ENCODE data around the gene MKRN2. TPM values are rescaled to one million over a fixed set of nuclear protein-coding genes. Genes with fewer than 3 reads are reported as not detected.

The MKRN2 gene
- total RNA-seq, 2 experiments from 2014 or later, result 19.0 to 20.3 TPM

DNA sequence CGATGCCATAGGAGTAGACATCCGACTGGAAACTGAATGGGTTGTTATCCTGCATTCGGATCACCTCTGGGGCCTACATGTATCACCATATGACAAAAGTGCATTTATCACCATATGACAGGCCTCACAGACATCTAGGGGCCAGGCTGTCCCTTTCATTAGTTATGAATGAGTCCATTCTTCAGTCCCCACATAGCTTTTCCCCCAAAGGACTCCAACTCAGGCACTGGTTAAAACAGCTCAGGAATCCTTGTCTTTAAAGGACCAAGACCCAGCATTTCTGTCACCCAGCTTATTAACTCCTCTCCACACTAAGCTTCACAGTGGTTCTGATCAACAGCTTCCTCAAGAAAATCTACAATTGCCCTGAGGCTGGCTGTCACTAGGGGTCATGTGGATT, 28.3 kb downstream of the MKRN2 start:
- ChIA-PET POLR2A (no interaction called here), CTCF (interaction anchor here (0.8 kb wide), 1 partner anchor 9 kb away, joined by 4 read pairs; no protein-coding TSS in a partner anchor)
- Histone ChIP-seq H3K4me1 (ENCODE audit: insufficient read depth, low read length) (no peaks in the 10 kb centered on the region), H3K27me3 (ENCODE audit: control insufficient read depth in 1 of 2, insufficient read depth in 2 of 2, low read length in 2 of 2) (no peaks in the 10 kb centered on the region), H3K9me3 (ENCODE audit: control insufficient read depth in 1 of 2, insufficient read depth in 1 of 2, low read length in 2 of 2) (no peaks in the 10 kb centered on the region), H3K36me3 (ENCODE audit: insufficient read depth, low read length) (peaks cover 83% of the 10 kb centered on the region), H3K27ac (ENCODE audit: low read depth in 1 of 2, low read length in 2 of 2) (no peak overlapping the region), H3K4me3 (ENCODE audit: low read length) (no peak overlapping the region)
- Mint-ChIP-seq H3K9me3 (no peaks in the 10 kb centered on the region), H3K27ac (peak overlapping the region; percentile 18), H3K4me3 (no peak overlapping the region), H3K36me3 (ENCODE audit: low read depth) (peaks cover 90% of the 10 kb centered on the region), H3K27me3 (no peaks in the 10 kb centered on the region), H3K4me1 (ENCODE audit: low read depth) (no peaks in the 10 kb centered on the region)
- ATAC-seq (ENCODE audit: poor library complexity) (no peak), DNase-seq (no peak)
- TF ChIP-seq CTCF (IDR thresholded peaks at IDR 0.05), result no peak
- intact Hi-C loops (cut with DNase I, micrococcal nuclease), result no loop called here

DNA sequence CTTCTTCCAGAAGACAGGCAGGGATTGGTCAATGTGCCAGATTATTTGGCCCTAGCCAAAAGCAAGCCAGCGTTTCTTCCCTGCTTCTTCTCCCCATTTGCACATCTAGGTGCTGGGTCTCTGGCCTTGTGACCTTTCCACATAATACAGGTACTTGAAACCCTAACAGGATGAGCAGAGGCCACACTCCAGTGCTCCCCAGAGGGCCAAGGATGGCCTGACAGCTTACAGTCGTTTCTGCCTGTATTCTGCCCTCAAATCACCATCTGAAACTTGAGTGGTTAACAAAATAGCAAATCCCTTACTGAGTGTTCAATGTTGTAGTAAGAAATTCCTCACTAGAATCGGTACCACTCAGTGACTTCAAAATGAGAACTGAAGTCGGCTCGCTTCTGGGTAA, 29.1 kb downstream of the MKRN2 start:
- Mint-ChIP-seq H3K27me3 (no peaks in the 10 kb centered on the region), H3K4me3 (no peak overlapping the region), H3K4me1 (ENCODE audit: low read depth) (no peaks in the 10 kb centered on the region), H3K9me3 (no peaks in the 10 kb centered on the region), H3K36me3 (ENCODE audit: low read depth) (peaks cover 91% of the 10 kb centered on the region), H3K27ac (peak overlapping the region; percentile 36)
- Histone ChIP-seq H3K27me3 (ENCODE audit: control insufficient read depth in 1 of 2, insufficient read depth in 2 of 2, low read length in 2 of 2) (no peaks in the 10 kb centered on the region), H3K27ac (ENCODE audit: low read depth in 1 of 2, low read length in 2 of 2) (no peak overlapping the region), H3K9me3 (ENCODE audit: control insufficient read depth in 1 of 2, insufficient read depth in 1 of 2, low read length in 2 of 2) (no peaks in the 10 kb centered on the region), H3K4me3 (ENCODE audit: low read length) (no peak overlapping the region), H3K4me1 (ENCODE audit: insufficient read depth, low read length) (no peaks in the 10 kb centered on the region), H3K36me3 (ENCODE audit: insufficient read depth, low read length) (peaks cover 88% of the 10 kb centered on the region)
- CTCF ChIA-PET, result no interaction called here
- DNase-seq (no peak), ATAC-seq (ENCODE audit: poor library complexity) (no peak)
- intact Hi-C loops (cut with DNase I, micrococcal nuclease), result no loop called here
- no peak for TF ChIP-seq CTCF (IDR thresholded peaks at IDR 0.05)
- POLR2A ChIA-PET, result no interaction called here

- H3K36me3 ChIP-seq (ENCODE audit: insufficient read depth, low read length), result peaks cover 88% of the 10 kb centered on the region
- ATAC-seq (ENCODE audit: poor library complexity), result no peak
- intact Hi-C loops (cut with DNase I, micrococcal nuclease), result no loop called here
- TF ChIP-seq CTCF (IDR thresholded peaks at IDR 0.05), result no peak
- no peaks in the 10 kb centered on the region for H3K27me3 Mint-ChIP-seq
- no peak overlapping the region for H3K27ac ChIP-seq (ENCODE audit: low read depth in 1 of 2, low read length in 2 of 2)
- no peaks in the 10 kb centered on the region for H3K4me1 ChIP-seq (ENCODE audit: insufficient read depth, low read length)
- no peaks in the 10 kb centered on the region for H3K9me3 Mint-ChIP-seq
- H3K9me3 ChIP-seq (ENCODE audit: control insufficient read depth in 1 of 2, insufficient read depth in 1 of 2, low read length in 2 of 2), result no peaks in the 10 kb centered on the region
- ChIA-PET POLR2A (interaction anchor here (1.4 kb wide), 1 partner anchor 78 kb away, joined by 3 read pairs; the partner anchor contains the start of gene RAF1), CTCF (interaction anchor here (0.6 to 1.2 kb wide), 2 partner anchors 8 to 56 kb away, joined by 3 to 4 read pairs; no protein-coding TSS in a partner anchor)
- H3K4me3 Mint-ChIP-seq, result no peak overlapping the region
- DNase-seq, result no peak
- peak overlapping the region; percentile 36 for H3K27ac Mint-ChIP-seq
- no peaks in the 10 kb centered on the region for H3K27me3 ChIP-seq (ENCODE audit: control insufficient read depth in 1 of 2, insufficient read depth in 2 of 2, low read length in 2 of 2)
- peaks cover 91% of the 10 kb centered on the region for H3K36me3 Mint-ChIP-seq (ENCODE audit: low read depth)
- H3K4me3 ChIP-seq (ENCODE audit: low read length), result no peak overlapping the region
- no peaks in the 10 kb centered on the region for H3K4me1 Mint-ChIP-seq (ENCODE audit: low read depth)
Measured at GRCh38 chr3:12586403-12586802, 29.5 kb downstream of the MKRN2 start.

Data from CD4-positive, alpha-beta T cell (primary cell).